ENCODE measurements around the gene MBP.
"Not testable (repeated sequence)": the region's sequence is repeated elsewhere in the genome, so short reads cannot be mapped to it uniquely, and the experiment has no call there.

The MBP gene

DNA sequence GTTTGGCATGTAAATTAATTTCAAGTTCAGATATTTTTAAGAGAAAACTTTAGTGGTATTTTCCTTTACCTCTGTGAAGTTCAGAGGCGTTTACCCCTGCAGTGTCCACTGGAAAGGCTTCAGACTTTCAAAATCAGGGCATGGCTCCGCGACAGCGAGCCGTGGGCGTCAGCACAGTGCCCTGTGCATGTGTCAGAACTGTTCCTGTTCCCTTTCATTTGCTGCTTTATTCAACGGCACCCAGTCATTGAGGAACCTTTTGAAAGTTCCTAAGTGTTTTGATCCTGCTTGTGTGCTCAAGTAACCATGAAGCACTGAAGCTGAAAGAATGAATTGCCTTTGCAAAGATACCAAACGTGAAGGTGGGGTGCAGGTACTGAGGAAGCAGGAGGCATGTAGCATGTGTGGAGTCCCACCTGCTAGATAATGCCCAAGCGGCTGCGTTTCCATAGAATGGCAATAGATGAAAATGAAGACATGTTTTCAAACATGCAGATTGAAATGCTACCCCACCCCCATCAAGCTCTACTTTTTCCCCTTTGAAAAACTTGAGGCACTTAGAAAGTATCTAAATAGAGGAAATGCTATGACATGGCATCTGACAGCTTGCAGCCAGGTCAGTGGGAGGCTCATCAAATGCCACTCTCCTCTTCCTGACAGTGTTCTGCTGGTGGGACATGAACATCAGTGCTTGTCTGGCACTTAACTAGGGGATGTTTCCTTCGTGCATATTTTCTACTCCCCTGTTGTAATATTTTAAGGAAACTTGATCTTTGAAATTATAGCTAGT lies 161.6 kb downstream of the MBP start:
- Histone ChIP-seq H2BK120ac (ENCODE audit: low read depth, low read length) (no peak overlapping the region), H4K8ac (ENCODE audit: low read depth, low read length) (no peak overlapping the region), H3K4ac (ENCODE audit: low read depth, low read length) (no peak overlapping the region), H3K23ac (ENCODE audit: low read length) (no peak overlapping the region), H4K5ac (ENCODE audit: low read length) (no peak overlapping the region), H3K9ac (ENCODE audit: low read length) (no peak overlapping the region), H3K79me1 (ENCODE audit: low read length) (peaks cover 4% of the 10 kb centered on the region), H3K56ac (ENCODE audit: low read length) (no peak overlapping the region), H3K18ac (ENCODE audit: low read length) (no peak overlapping the region), H3K4me3 (ENCODE audit: low read length) (no peak overlapping the region), H2BK15ac (replicated peaks; ENCODE audit: low read depth) (no peak overlapping the region), H3K79me2 (ENCODE audit: control insufficient read depth, insufficient read depth, low read length) (peaks cover 1% of the 10 kb centered on the region), H3K27ac (ENCODE audit: low read depth, low read length) (no peak overlapping the region), H2AK5ac (ENCODE audit: low read length) (no peak overlapping the region), H3K4me1 (ENCODE audit: control insufficient read depth, low read depth, low read length) (no peaks in the 10 kb centered on the region), H2BK5ac (ENCODE audit: low read length) (no peak overlapping the region), H3K36me3 (ENCODE audit: control insufficient read depth, insufficient read depth, low read length) (no peaks in the 10 kb centered on the region), H3K4me2 (ENCODE audit: low read length) (no peak overlapping the region), H3K27me3 (ENCODE audit: insufficient read depth, low read length, poor library complexity) (no peaks in the 10 kb centered on the region)
- DNase-seq, result no peak
- WGBS (ENCODE audit: extremely low coverage, insufficient coverage, low lambda C conversion rate), result no CpG with 5 or more reads among the region's 11 CpGs

DNA sequence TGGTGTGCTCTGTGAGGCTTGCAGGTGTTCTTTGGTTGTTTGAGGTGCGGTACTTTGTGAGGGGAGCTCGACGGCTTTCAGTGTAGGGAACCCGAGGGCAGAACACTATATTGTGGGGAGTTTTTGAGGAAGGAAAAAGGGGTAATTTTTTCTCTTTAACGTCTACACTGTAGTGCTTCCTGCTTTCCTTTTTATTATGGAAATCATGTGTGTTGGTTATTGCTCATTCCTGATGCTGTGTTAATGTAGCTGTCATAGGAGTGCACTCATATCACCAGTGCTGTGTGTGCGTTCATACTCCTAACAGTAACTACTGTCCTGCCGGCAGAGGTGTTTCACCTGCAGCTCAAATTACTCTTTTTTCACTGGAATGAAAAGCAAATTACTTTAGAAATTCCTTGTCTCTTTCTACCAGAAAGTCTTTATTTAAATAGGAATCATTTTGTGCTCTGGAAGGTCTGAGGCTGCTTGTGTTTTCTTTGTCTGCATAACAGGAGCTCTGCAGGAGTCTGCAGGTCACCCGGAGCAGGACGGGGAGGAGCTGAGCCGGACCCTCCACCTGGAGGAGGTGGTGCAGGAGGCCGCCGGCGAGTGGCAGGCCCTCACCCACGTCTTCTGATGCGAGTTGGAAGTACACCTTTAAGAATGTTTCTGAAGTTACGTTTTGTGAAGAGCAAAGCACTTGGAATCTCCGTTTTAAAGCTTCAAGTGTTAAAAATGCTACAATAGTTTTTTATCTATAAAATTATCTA lies 164.7 kb downstream of the MBP start:
- Histone ChIP-seq H3K36me3 (ENCODE audit: control insufficient read depth, insufficient read depth, low read length) (no peaks in the 10 kb centered on the region), H3K18ac (ENCODE audit: low read length) (no peak overlapping the region), H3K9ac (ENCODE audit: low read length) (no peak overlapping the region), H3K4me1 (ENCODE audit: control insufficient read depth, low read depth, low read length) (no peaks in the 10 kb centered on the region), H3K4ac (ENCODE audit: low read depth, low read length) (no peak overlapping the region), H2AK5ac (ENCODE audit: low read length) (no peak overlapping the region), H3K23ac (ENCODE audit: low read length) (no peak overlapping the region), H3K4me3 (ENCODE audit: low read length) (no peak overlapping the region), H4K8ac (ENCODE audit: low read depth, low read length) (no peak overlapping the region), H3K79me1 (ENCODE audit: low read length) (peaks cover 4% of the 10 kb centered on the region), H2BK5ac (ENCODE audit: low read length) (no peak overlapping the region), H2BK120ac (ENCODE audit: low read depth, low read length) (no peak overlapping the region), H4K5ac (ENCODE audit: low read length) (no peak overlapping the region), H3K27me3 (ENCODE audit: insufficient read depth, low read length, poor library complexity) (no peaks in the 10 kb centered on the region), H2BK15ac (replicated peaks; ENCODE audit: low read depth) (no peak overlapping the region), H3K56ac (ENCODE audit: low read length) (no peak overlapping the region), H3K27ac (ENCODE audit: low read depth, low read length) (no peak overlapping the region), H3K79me2 (ENCODE audit: control insufficient read depth, insufficient read depth, low read length) (peaks cover 1% of the 10 kb centered on the region), H3K4me2 (ENCODE audit: low read length) (no peak overlapping the region)
- DNase-seq, result peak; percentile 47
- no CpG with 5 or more reads among the region's 17 CpGs for WGBS (ENCODE audit: extremely low coverage, insufficient coverage, low lambda C conversion rate)

GRCh38 chr18:76967299-76967698 lies 165.3 kb downstream of the MBP start:
- H4K8ac ChIP-seq (ENCODE audit: low read depth, low read length); H2AK5ac ChIP-seq (ENCODE audit: low read length); H3K56ac ChIP-seq (ENCODE audit: low read length); H3K79me2 ChIP-seq (ENCODE audit: control insufficient read depth, insufficient read depth, low read length); H2BK5ac ChIP-seq (ENCODE audit: low read length); H3K18ac ChIP-seq (ENCODE audit: low read length); H2BK120ac ChIP-seq (ENCODE audit: low read depth, low read length); H3K9ac ChIP-seq (ENCODE audit: low read length); H3K27me3 ChIP-seq (ENCODE audit: insufficient read depth, low read length, poor library complexity); H2BK15ac ChIP-seq (replicated peaks; ENCODE audit: low read depth); H3K27ac ChIP-seq (ENCODE audit: low read depth, low read length); H3K4me2 ChIP-seq (ENCODE audit: low read length); H3K36me3 ChIP-seq (ENCODE audit: control insufficient read depth, insufficient read depth, low read length); H3K23ac ChIP-seq (ENCODE audit: low read length); H3K4me3 ChIP-seq (ENCODE audit: low read length); H3K79me1 ChIP-seq (ENCODE audit: low read length); H4K5ac ChIP-seq (ENCODE audit: low read length); H3K4me1 ChIP-seq (ENCODE audit: control insufficient read depth, low read depth, low read length); H3K4ac ChIP-seq (ENCODE audit: low read depth, low read length): not testable (repeated sequence)
- peak; percentile 14 for DNase-seq

DNA sequence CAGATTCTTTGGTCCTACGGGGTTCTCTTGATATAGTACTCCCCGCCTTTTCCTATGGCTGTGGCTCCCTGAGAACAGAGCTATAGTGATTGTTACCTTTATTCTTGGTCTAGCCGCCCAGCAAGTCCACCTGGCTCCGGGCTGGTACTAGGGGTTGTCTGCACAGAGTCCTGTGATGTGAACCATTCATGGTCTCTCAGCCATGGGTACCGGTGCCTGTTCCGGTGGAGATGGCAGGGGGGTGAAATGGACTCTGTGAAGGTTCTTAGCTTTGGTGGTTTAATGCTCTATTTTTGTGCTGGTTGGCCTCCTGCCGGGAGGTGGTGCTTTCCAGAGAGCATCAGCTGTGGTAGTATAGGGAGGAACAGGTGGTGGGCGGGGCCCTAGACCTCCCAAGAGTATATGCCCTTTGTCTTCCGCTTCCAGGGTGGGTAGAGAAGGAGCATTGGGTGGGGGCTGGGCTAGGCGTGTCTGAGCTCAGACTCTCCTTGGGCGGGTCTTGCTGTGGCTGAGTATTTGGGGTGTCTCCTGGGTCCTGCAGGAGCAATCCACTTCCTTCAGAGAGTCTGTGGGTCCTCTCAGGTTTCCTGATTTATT lies 166.9 kb downstream of the MBP start:
- not testable (repeated sequence) for H3K4me1 ChIP-seq (ENCODE audit: control insufficient read depth, low read depth, low read length); H2AK5ac ChIP-seq (ENCODE audit: low read length); H3K4ac ChIP-seq (ENCODE audit: low read depth, low read length); H2BK120ac ChIP-seq (ENCODE audit: low read depth, low read length); H4K8ac ChIP-seq (ENCODE audit: low read depth, low read length); H3K79me2 ChIP-seq (ENCODE audit: control insufficient read depth, insufficient read depth, low read length); H3K79me1 ChIP-seq (ENCODE audit: low read length); H3K36me3 ChIP-seq (ENCODE audit: control insufficient read depth, insufficient read depth, low read length); H2BK5ac ChIP-seq (ENCODE audit: low read length); H3K27me3 ChIP-seq (ENCODE audit: insufficient read depth, low read length, poor library complexity); H3K56ac ChIP-seq (ENCODE audit: low read length); H3K23ac ChIP-seq (ENCODE audit: low read length); H2BK15ac ChIP-seq (replicated peaks; ENCODE audit: low read depth); H3K4me3 ChIP-seq (ENCODE audit: low read length); H4K5ac ChIP-seq (ENCODE audit: low read length); H3K4me2 ChIP-seq (ENCODE audit: low read length); DNase-seq; H3K27ac ChIP-seq (ENCODE audit: low read depth, low read length); H3K18ac ChIP-seq (ENCODE audit: low read length); H3K9ac ChIP-seq (ENCODE audit: low read length)
- WGBS (ENCODE audit: extremely low coverage, insufficient coverage, low lambda C conversion rate), result no CpG with 5 or more reads among the region's 11 CpGs

- no peak overlapping the region for H2BK15ac ChIP-seq (replicated peaks; ENCODE audit: low read depth)
- H3K79me2 ChIP-seq (ENCODE audit: control insufficient read depth, insufficient read depth, low read length), result peaks cover 1% of the 10 kb centered on the region
- H3K27ac ChIP-seq (ENCODE audit: low read depth, low read length), result no peak overlapping the region
- no peak overlapping the region for H3K4me3 ChIP-seq (ENCODE audit: low read length)
- no peak overlapping the region for H3K4me2 ChIP-seq (ENCODE audit: low read length)
- no peak overlapping the region for H3K9ac ChIP-seq (ENCODE audit: low read length)
- WGBS (ENCODE audit: extremely low coverage, insufficient coverage, low lambda C conversion rate), result no CpG with 5 or more reads among the region's 2 CpGs
- peaks cover 4% of the 10 kb centered on the region for H3K79me1 ChIP-seq (ENCODE audit: low read length)
- no peak overlapping the region for H3K56ac ChIP-seq (ENCODE audit: low read length)
- H4K5ac ChIP-seq (ENCODE audit: low read length), result no peak overlapping the region
- no peak overlapping the region for H3K23ac ChIP-seq (ENCODE audit: low read length)
- H3K4me1 ChIP-seq (ENCODE audit: control insufficient read depth, low read depth, low read length), result no peaks in the 10 kb centered on the region
- H3K4ac ChIP-seq (ENCODE audit: low read depth, low read length), result no peak overlapping the region
- H3K36me3 ChIP-seq (ENCODE audit: control insufficient read depth, insufficient read depth, low read length), result no peaks in the 10 kb centered on the region
- no peak overlapping the region for H2AK5ac ChIP-seq (ENCODE audit: low read length)
- no peaks in the 10 kb centered on the region for H3K27me3 ChIP-seq (ENCODE audit: insufficient read depth, low read length, poor library complexity)
- H2BK5ac ChIP-seq (ENCODE audit: low read length), result no peak overlapping the region
- no peak overlapping the region for H2BK120ac ChIP-seq (ENCODE audit: low read depth, low read length)
- H4K8ac ChIP-seq (ENCODE audit: low read depth, low read length), result no peak overlapping the region
- no peak for DNase-seq
- no peak overlapping the region for H3K18ac ChIP-seq (ENCODE audit: low read length)
Measured at GRCh38 chr18:76963936-76964335, 168.6 kb downstream of the MBP start.

Data from mesendoderm (in vitro differentiated cells).